Fibroblast of the conjunctiva (primary cell): Measurements from ENCODE around the gene RNF182.
"Not testable (repeated sequence)": the region's sequence is repeated elsewhere in the genome, so short reads cannot be mapped to it uniquely, and the experiment has no call there.

Experiments used
- DNase-seq: peaks from one replicate; pipeline ENCODE4 v3.0.0-alpha.2; 2010; ENCODE audit warnings: low read depth

RNF182 gene

GRCh38 chr6:13924949-13925881 lies at the start of gene RNF182:
TSS of gene RNF182 (plus strand) at chr6:13924952. CDS start at chr6:13977120, 52,168 bp downstream.
- no peak for DNase-seq

- no peak for DNase-seq
These were observed 47.7 kb upstream of the RNF182 start for GRCh38 chr6:13877051-13877450.

- not testable (repeated sequence) for DNase-seq
These were observed 44.6 kb upstream of the RNF182 start for GRCh38 chr6:13880061-13880663.

GRCh38 chr6:13881621-13882165 lies 43.1 kb upstream of the RNF182 start:
- no peak for DNase-seq

- no peak for DNase-seq
These were observed 40.8 kb upstream of the RNF182 start for GRCh38 chr6:13883966-13884365.

GRCh38 chr6:13884397-13884796 lies 40.4 kb upstream of the RNF182 start:
- no peak for DNase-seq

GRCh38 chr6:13885601-13886000 lies 39.2 kb upstream of the RNF182 start:
- no peak for DNase-seq

- no peak for DNase-seq
These were observed 37.8 kb upstream of the RNF182 start for GRCh38 chr6:13886949-13887348.

- DNase-seq, result no peak
These were observed 32.6 kb upstream of the RNF182 start for GRCh38 chr6:13892017-13892645.

GRCh38 chr6:13902922-13903321 lies 21.8 kb upstream of the RNF182 start:
- DNase-seq, result no peak

GRCh38 chr6:13903364-13903763 lies 21.4 kb upstream of the RNF182 start:
- DNase-seq, result no peak

- DNase-seq, result no peak
These were observed 17.8 kb upstream of the RNF182 start for GRCh38 chr6:13907001-13907350.

- no peak for DNase-seq
These were observed 17.0 kb upstream of the RNF182 start for GRCh38 chr6:13907614-13908215.

- DNase-seq, result peak; percentile 69
These were observed 15.8 kb upstream of the RNF182 start for GRCh38 chr6:13908955-13909381.

GRCh38 chr6:13910443-13910842 lies 14.3 kb upstream of the RNF182 start:
- no peak for DNase-seq

GRCh38 chr6:13911337-13911736 lies 13.4 kb upstream of the RNF182 start:
- no peak for DNase-seq

- no peak for DNase-seq
These were observed 11.3 kb upstream of the RNF182 start for GRCh38 chr6:13913226-13914001.

GRCh38 chr6:13914351-13914750 lies 10.4 kb upstream of the RNF182 start:
- no peak for DNase-seq

- no peak for DNase-seq
These were observed 9.1 kb upstream of the RNF182 start for GRCh38 chr6:13915561-13916229.

- no peak for DNase-seq
These were observed 8.4 kb upstream of the RNF182 start for GRCh38 chr6:13916230-13916944.
